AG04450 (cell line): ENCODE measurements around the gene ELK4. TPM values are rescaled to one million over a fixed set of nuclear protein-coding genes. Genes with fewer than 3 reads are reported as not detected.
A peak's percentile ranks its signal among the peaks of the same experiment; 100 is the strongest.

Experiments used
- CTCF ChIA-PET: fragments of 300-600, 350-600 bp; formaldehyde crosslinking; extraction: SDS; loops from one replicate; lab custom pipeline; 2022; ENCODE audit warnings: antibody characterized with exemption, inconsistent platforms; lab: Charles Lee
- POLR2A ChIA-PET: fragments of 350-600 bp; formaldehyde crosslinking; extraction: SDS; loops from one replicate; lab custom pipeline; 2021; ENCODE audit warnings: antibody characterized with exemption, inconsistent platforms; lab: Yijun Ruan, JAX
- DNase-seq: peaks from one replicate; pipeline ENCODE4 v3.0.0-alpha.2; 2011; ENCODE audit warnings: low read depth, low spot score
- H3K27ac ChIP-seq: one replicate; pipeline ENCODE4 v1.5.1; 2012; ENCODE audit warnings: low read depth, low read length, control low read depth
- H3K27me3 ChIP-seq: one replicate; pipeline ENCODE4 v1.6.0; 2012; ENCODE audit warnings: low read length; ENCODE audit not compliant: control insufficient read depth, insufficient read depth
- H3K4me3 ChIP-seq: 2 replicates; pipeline ENCODE4 v1.5.1; 2011; ENCODE audit warnings: mild to moderate bottlenecking, low read depth, low read length, control low read depth
- H3K9me3 ChIP-seq: 2 replicates; pipeline ENCODE4 v1.5.1; 2012; ENCODE audit warnings: low read length; ENCODE audit not compliant: control insufficient read depth, insufficient read depth
- polyA plus RNA-seq: library from polyadenylated mRNA; depleted of rRNA; stranded (reverse); fragments of >200 nt; gene quantifications from 2 replicates; pipeline ENCODE4 v1.2.3, GENCODE V29; 2011
- TF ChIP-seq, protein P1 (sequence below): IDR thresholded peaks from 2 replicates; pipeline ENCODE4 v1.5.1; 2011; ENCODE audit warnings: low read depth, low read length, control low read depth, inconsistent platforms

Gene ELK4
- polyA plus RNA-seq, 1 experiment: 8.6 TPM

DNA sequence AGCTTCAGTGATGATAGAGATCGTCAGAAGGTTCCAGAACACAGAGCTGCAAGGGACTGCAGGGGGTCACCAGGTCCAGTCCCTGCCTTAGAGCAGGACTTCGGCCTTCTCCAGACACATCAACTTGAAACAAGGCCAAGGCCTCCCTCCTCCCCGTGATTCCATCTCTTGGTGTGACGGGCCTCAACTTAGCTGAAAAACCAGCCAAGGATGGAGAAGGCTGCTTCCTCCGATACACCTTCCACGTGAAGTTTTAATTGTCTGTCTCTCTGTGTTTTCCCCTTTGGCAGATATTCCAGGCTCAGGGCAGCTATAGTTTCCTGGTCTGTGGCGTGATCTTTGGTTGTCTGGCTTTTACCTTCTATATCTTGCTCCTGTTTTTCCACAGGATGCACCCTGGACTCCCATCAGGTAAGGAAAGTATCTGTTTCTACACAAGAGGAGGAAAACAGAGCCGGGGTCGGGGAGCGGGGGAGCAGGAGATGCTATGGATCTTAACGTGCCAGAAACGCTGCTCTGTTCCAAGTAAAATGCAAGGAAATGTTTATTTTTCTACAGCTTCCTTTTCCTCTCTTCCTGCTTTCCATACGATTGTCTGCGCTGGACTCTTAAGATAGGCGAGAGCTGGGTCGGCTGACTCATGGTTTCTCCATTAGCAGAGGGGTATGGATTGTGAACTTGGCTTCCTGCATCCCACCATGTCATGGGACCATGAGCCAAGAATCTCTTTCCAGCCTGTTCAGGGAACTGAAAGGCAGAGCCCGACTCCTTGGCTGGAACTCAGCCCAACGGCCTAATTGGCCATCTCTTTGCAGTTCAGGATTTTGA lies 32.8 kb downstream of the ELK4 start:
- Histone ChIP-seq H3K9me3 (no peaks in the 10 kb centered on the region), H3K4me3 (no peak overlapping the region; the same call in 1 of the 2 replicates), H3K27me3 (no peaks in the 10 kb centered on the region), H3K27ac (peak overlapping the region; percentile 93)
- TF ChIP-seq, protein P1, sequence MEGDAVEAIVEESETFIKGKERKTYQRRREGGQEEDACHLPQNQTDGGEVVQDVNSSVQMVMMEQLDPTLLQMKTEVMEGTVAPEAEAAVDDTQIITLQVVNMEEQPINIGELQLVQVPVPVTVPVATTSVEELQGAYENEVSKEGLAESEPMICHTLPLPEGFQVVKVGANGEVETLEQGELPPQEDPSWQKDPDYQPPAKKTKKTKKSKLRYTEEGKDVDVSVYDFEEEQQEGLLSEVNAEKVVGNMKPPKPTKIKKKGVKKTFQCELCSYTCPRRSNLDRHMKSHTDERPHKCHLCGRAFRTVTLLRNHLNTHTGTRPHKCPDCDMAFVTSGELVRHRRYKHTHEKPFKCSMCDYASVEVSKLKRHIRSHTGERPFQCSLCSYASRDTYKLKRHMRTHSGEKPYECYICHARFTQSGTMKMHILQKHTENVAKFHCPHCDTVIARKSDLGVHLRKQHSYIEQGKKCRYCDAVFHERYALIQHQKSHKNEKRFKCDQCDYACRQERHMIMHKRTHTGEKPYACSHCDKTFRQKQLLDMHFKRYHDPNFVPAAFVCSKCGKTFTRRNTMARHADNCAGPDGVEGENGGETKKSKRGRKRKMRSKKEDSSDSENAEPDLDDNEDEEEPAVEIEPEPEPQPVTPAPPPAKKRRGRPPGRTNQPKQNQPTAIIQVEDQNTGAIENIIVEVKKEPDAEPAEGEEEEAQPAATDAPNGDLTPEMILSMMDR: no peak
- POLR2A ChIA-PET: interaction anchor here (0.5 to 2.1 kb wide), 3 partner anchors 32 to 80 kb away, joined by 4 to 7 read pairs (median 6); partner anchors contain the start of gene ELK4
- peak; percentile 92 for DNase-seq
- CTCF ChIA-PET: interaction anchor here (0.6 to 5.5 kb wide), 11 partner anchors 9 to 378 kb away, joined by 3 to 60 read pairs (median 4); partner anchors contain the start of gene ELK4

DNA sequence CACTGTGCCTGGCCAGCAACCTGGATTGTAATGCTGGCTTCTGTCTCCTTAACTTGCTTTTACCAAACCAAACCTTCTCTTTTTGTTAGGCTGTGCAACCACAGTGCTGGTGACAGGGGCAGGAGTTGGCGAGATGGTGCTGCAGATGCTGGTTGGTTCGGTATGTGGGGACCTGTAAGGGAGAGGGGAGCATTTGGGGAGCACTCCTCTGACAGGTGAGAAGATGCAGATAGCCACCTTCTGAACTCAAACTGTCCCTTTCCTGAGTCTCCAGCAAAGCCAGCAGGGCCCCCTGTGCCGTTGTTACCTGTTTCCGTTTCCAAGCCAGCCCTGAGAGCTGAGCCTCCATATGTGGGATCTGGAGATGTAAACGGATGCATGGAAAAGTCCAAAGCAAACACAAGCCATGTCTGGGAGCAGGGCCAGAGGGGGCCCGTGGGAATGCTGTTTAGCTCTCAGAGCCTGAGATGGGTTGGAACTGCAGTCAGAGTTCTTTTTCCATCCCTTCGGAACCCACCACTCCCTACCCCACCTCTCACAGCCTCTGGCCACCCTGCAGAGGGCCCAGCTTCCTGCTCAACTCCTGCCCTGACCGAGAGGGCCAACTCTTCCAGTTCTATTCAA lies 34.0 kb downstream of the ELK4 start:
- DNase-seq: no peak
- H3K9me3 ChIP-seq: no peaks in the 10 kb centered on the region
- CTCF ChIA-PET: interaction anchor here (0.9 to 5.5 kb wide), 5 partner anchors 8 to 62 kb away, joined by 3 to 60 read pairs (median 7); partner anchors contain the start of gene ELK4
- TF ChIP-seq, protein P1: no peak
- H3K27me3 ChIP-seq: no peaks in the 10 kb centered on the region
- POLR2A ChIA-PET: interaction anchor here (0.6 to 2.1 kb wide), 4 partner anchors 14 to 249 kb away, joined by 5 to 9 read pairs (median 6); partner anchors contain the start of gene ELK4
- H3K27ac ChIP-seq: peak overlapping the region; percentile 47
- no peak overlapping the region for H3K4me3 ChIP-seq

DNA sequence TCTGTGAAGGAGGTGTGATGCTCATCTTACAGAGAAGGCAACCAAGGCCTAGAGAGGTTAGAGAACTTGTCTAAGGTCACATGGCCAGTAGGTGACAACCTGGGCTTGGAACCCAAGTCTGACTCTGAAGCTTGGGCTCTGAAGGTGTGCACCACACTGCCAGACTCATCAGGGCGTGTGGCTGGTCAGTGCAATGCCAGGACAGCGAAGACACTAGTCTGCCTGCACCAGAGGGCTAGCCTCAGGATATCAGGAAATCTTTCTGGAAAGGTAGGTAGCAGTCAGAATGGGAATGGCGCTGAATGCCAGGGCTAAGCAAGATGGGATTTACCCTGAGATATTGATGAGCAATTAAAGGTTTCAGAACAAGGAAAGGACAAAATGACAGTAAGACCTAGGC lies 34.9 kb downstream of the ELK4 start:
- POLR2A ChIA-PET: no interaction called here
- no peak overlapping the region for H3K4me3 ChIP-seq
- H3K9me3 ChIP-seq: no peaks in the 10 kb centered on the region
- H3K27ac ChIP-seq: no peak overlapping the region
- CTCF ChIA-PET: interaction anchor here (2.9 kb wide), 1 partner anchor 36 kb away, joined by 11 read pairs; the partner anchor contains the start of gene ELK4
- DNase-seq: no peak
- TF ChIP-seq, protein P1: no peak
- no peaks in the 10 kb centered on the region for H3K27me3 ChIP-seq

DNA sequence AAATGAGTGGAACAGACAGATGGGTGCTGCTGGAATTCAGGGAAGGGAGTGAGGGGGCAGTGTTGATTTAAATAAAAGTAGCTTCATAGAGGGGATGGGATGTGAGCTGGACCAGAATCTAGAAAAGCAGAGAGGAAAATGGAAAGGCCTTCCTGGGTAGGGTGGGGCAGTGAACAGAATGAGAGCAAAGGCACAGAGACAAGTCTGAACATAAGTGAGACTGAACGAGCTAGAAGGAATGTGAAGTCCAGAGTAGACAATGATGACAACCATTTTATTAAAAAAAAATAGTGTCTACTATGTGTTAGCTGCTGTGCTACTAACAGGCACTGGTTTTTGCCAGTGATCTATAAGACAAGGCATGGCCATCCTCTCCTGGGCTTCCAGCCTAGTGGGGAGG lies 36.0 kb downstream of the ELK4 start:
- H3K9me3 ChIP-seq: no peaks in the 10 kb centered on the region
- H3K27ac ChIP-seq: no peak overlapping the region
- H3K4me3 ChIP-seq: no peak overlapping the region
- DNase-seq: no peak
- H3K27me3 ChIP-seq: no peaks in the 10 kb centered on the region
- TF ChIP-seq, protein P1: no peak
- CTCF ChIA-PET: interaction anchor here (0.8 to 9.5 kb wide), 4 partner anchors 12 to 382 kb away, joined by 3 to 489 read pairs (median 8); partner anchors contain the start of gene ELK4
- POLR2A ChIA-PET: no interaction called here
